Endothelial cell of umbilical vein (primary cell): ENCODE data around the gene OSBP2. TPM values are rescaled to one million over a fixed set of nuclear protein-coding genes. Genes with fewer than 3 reads are reported as not detected.

Experiments used
- BruUV-seq: library from RNA; stranded (reverse); fragments of 400-500 nt; replicated peaks from 2 replicates; lab custom pipeline; 2021; lab: Mats Ljungman, UMichigan
- CTCF ChIA-PET: fragments of 300-600, 350-600 bp; sonication (Branson Sonifier 250); formaldehyde crosslinking; loops from one replicate; lab custom pipeline; 2021; ENCODE audit warnings: antibody characterized with exemption, inconsistent platforms; lab: Charles Lee
- POLR2A ChIA-PET: fragments of 300-600, 350-600 bp; sonication (Branson Sonifier 250); formaldehyde crosslinking; loops from one replicate; lab custom pipeline; 2021; ENCODE audit warnings: antibody characterized with exemption, inconsistent platforms; lab: Charles Lee
- DNase-seq: peaks from one replicate; pipeline ENCODE4 v3.0.0-alpha.2; 2011; ENCODE audit warnings: low read depth, low spot score
- FAIRE-seq: peaks from 2 replicates; lab custom pipeline; 2011; peaks lifted over from hg19 to GRCh38; lab: Jason Lieb, UNC
- H2AFZ ChIP-seq: 2 replicates; pipeline ENCODE4 v1.6.0; 2012; ENCODE audit warnings: low read depth, low read length, control low read depth, inconsistent platforms
- H3K27ac ChIP-seq: 2 replicates; pipeline ENCODE4 v1.5.1; 2011; ENCODE audit warnings: low read depth, mild to moderate bottlenecking, control low read depth, low read length, moderate library complexity; ENCODE audit not compliant: insufficient read depth
- H3K27me3 ChIP-seq, 2 experiments: 2 replicates each; pipeline versions ENCODE4 v1.6.0 to v1.6.1; 2011; ENCODE audit warnings: low read length in 2 of 2, mixed read lengths in 1 of 2; ENCODE audit not compliant: control insufficient read depth in 2 of 2, insufficient read depth in 2 of 2
- H3K36me3 ChIP-seq, 2 experiments: 2 replicates in 1 of 2; 3 replicates in 1 of 2; pipeline ENCODE4 v1.5.1; 2011; ENCODE audit warnings: low read length in 2 of 2, mild to moderate bottlenecking in 1 of 2, moderate library complexity in 1 of 2; ENCODE audit not compliant: control insufficient read depth in 2 of 2, insufficient read depth in 2 of 2; ENCODE audit errors: extremely low read depth in 1 of 2
- H3K4me1 ChIP-seq: 3 replicates; pipeline ENCODE4 v1.5.1; 2011; ENCODE audit warnings: mild to moderate bottlenecking, low read length; ENCODE audit not compliant: control insufficient read depth, insufficient read depth; ENCODE audit errors: extremely low read depth
- H3K4me2 ChIP-seq: 2 replicates; pipeline ENCODE4 v1.6.1; 2011; ENCODE audit warnings: low read length, control low read depth, mixed read lengths; ENCODE audit not compliant: insufficient read depth
- H3K4me3 ChIP-seq, 3 experiments: fragments of 200-600 bp in 1 of 3; sonication (generic), shearing (Covaris generic) in 1 of 3; replicated peaks in 1 of 3; 2 replicates each; pipeline ENCODE4 v1.5.1; 2011 to 2016; ENCODE audit warnings: control low read depth in 3 of 3, low read length in 3 of 3, mild to moderate bottlenecking in 2 of 3, inconsistent platforms in 1 of 3, low read depth in 1 of 3, moderate library complexity in 1 of 3; ENCODE audit not compliant: insufficient read depth in 1 of 3
- H3K79me2 ChIP-seq: 2 replicates; pipeline ENCODE4 v1.6.0; 2012; ENCODE audit warnings: low read length, inconsistent platforms; ENCODE audit not compliant: control insufficient read depth, insufficient read depth
- H3K9ac ChIP-seq: replicated peaks from 2 replicates; pipeline ENCODE3; 2011; ENCODE audit warnings: low read length, control low read depth; ENCODE audit not compliant: insufficient read depth; ENCODE audit errors: extremely low read depth
- H3K9me1 ChIP-seq: replicated peaks from 3 replicates; pipeline ENCODE4 v1.6.0; 2011; ENCODE audit warnings: mild to moderate bottlenecking, low read length; ENCODE audit not compliant: control insufficient read depth, insufficient read depth; ENCODE audit errors: extremely low read depth
- H3K9me3 ChIP-seq: replicated peaks from 2 replicates; pipeline ENCODE4 v1.5.1; 2012; ENCODE audit warnings: low read length, inconsistent platforms; ENCODE audit not compliant: control insufficient read depth, insufficient read depth
- H4K20me1 ChIP-seq: replicated peaks from 2 replicates; pipeline ENCODE3; 2011; ENCODE audit warnings: mild to moderate bottlenecking, low read length; ENCODE audit not compliant: control insufficient read depth, insufficient read depth; ENCODE audit errors: extremely low read depth
- EZH2 ChIP-seq: IDR thresholded peaks from 2 replicates; pipeline ENCODE4 v1.6.1; 2012; ENCODE audit warnings: borderline replicate concordance, low read depth, mild to moderate bottlenecking, moderate library complexity, low read length, inconsistent platforms; ENCODE audit not compliant: severe bottlenecking
- FOS ChIP-seq: IDR thresholded peaks from 2 replicates; pipeline ENCODE4 v1.6.1; 2011; ENCODE audit warnings: mild to moderate bottlenecking, low read length, moderate library complexity, borderline replicate concordance; ENCODE audit not compliant: insufficient read depth
- GATA2 ChIP-seq: IDR thresholded peaks from 2 replicates; pipeline ENCODE4 v1.7.0; 2011; ENCODE audit warnings: low read depth, mild to moderate bottlenecking, moderate library complexity, mixed read lengths, low read length; ENCODE audit not compliant: insufficient read length, insufficient read depth
- MYC ChIP-seq: IDR thresholded peaks from one replicate; pipeline ENCODE4 v1.6.1; 2011; ENCODE audit warnings: mild to moderate bottlenecking, low read depth, low read length
- POLR2A ChIP-seq: IDR thresholded peaks from 2 replicates; pipeline ENCODE4 v1.6.1; 2012; ENCODE audit warnings: low read depth, mild to moderate bottlenecking, control low read depth, low read length
- POLR2AphosphoS5 ChIP-seq: IDR thresholded peaks from 2 replicates; pipeline ENCODE4 v1.6.1; 2012; ENCODE audit warnings: low read depth, mild to moderate bottlenecking, control low read depth, low read length, moderate library complexity; ENCODE audit not compliant: insufficient read depth
- dilution Hi-C: fragments of 300-500 bp; cut with MboI; formaldehyde crosslinking; loops from one replicate; pipeline ENCODE4 v1.15.0; 2019; ENCODE audit warnings: low sequenced_read_pairs; ENCODE audit not compliant: extremely low pct_ligation_motif_present
- intact Hi-C: fragments of 100-400 bp; cut with micrococcal nuclease; formaldehyde crosslinking; loops from one replicate; pipeline ENCODE4 v1.10.0; 2022
- polyA plus RNA-seq, 4 experiments: library from polyadenylated mRNA; depleted of rRNA in 3 of 4; stranded (reverse) in 3 of 4; unstranded in 1 of 4; fragments of >200 nt; gene quantifications; 2 replicates each; pipeline versions ENCODE4 v1.2.1 to v1.2.3, GENCODE V29; 2011 to 2012; ENCODE audit warnings: missing spikeins in 1 of 4
- total RNA-seq: library from RNA; stranded (reverse); gene quantifications from 2 replicates; pipeline ENCODE4 v1.2.3, GENCODE V29; 2021
- TF ChIP-seq, protein P1 (sequence below), 2 donors: IDR thresholded peaks; 1 replicate in 1 of 2; 2 replicates in 1 of 2; pipeline ENCODE4 v1.5.1; 2011; ENCODE audit warnings: low read length in 2 of 2, mild to moderate bottlenecking in 2 of 2, moderate library complexity in 2 of 2, control low read depth in 1 of 2, inconsistent platforms in 1 of 2, low read depth in 1 of 2; ENCODE audit not compliant: insufficient read depth in 1 of 2; ENCODE audit errors: extremely low read depth in 1 of 2
- TF ChIP-seq, protein P2 (sequence below): IDR thresholded peaks from 2 replicates; pipeline ENCODE4 v1.6.1; 2011; ENCODE audit not compliant: insufficient read depth, insufficient read length

Gene OSBP2
- total and polyA plus RNA-seq, 2 donors (not counting 3 experiments of a cell fraction or from before 2014, with no cell fraction given) = 4.1 to 7.5 TPM

DNA sequence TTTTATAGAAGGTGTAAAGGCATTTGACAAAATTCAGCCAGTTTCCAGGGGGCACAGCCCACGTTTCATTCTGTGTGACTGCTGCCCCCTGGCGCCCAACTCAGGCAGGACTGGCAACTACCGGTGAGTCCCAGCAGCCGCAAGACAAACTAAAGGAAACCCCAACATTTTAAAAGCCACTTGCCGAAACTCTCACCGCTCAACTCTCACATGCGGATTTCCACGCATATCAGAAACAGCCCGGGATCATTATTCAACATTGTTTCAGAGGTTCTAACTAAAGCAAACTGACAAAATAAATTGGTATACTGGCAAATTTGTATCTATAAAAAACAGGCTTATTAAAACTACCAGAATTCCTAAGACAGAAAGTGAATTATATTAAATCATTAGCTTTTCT is 225.7 kb downstream of the OSBP2 start:
- dilution Hi-C loops = no loop called here
- DNase-seq (peak; percentile 62), FAIRE-seq (peak; percentile 82)
- POLR2A ChIA-PET = no interaction called here
- Histone ChIP-seq H3K9me3 (no peaks in the 10 kb centered on the region), H3K4me1 (peaks cover 13% of the 10 kb centered on the region), H3K9ac (peak overlapping the region; percentile 15), H3K36me3 (peaks cover 0 to 4% of the 10 kb centered on the region in 2 experiments), H2AFZ (no peak overlapping the region), H3K4me2 (peak overlapping the region; percentile 41), H3K27ac (no peak overlapping the region), H3K4me3 (no peak overlapping the region), H4K20me1 (no peaks in the 10 kb centered on the region), H3K9me1 (no peaks in the 10 kb centered on the region), H3K27me3 (no peaks in the 10 kb centered on the region), H3K79me2 (no peaks in the 10 kb centered on the region)
- no TSS peak for BruUV-seq
- TF ChIP-seq, protein P1, sequence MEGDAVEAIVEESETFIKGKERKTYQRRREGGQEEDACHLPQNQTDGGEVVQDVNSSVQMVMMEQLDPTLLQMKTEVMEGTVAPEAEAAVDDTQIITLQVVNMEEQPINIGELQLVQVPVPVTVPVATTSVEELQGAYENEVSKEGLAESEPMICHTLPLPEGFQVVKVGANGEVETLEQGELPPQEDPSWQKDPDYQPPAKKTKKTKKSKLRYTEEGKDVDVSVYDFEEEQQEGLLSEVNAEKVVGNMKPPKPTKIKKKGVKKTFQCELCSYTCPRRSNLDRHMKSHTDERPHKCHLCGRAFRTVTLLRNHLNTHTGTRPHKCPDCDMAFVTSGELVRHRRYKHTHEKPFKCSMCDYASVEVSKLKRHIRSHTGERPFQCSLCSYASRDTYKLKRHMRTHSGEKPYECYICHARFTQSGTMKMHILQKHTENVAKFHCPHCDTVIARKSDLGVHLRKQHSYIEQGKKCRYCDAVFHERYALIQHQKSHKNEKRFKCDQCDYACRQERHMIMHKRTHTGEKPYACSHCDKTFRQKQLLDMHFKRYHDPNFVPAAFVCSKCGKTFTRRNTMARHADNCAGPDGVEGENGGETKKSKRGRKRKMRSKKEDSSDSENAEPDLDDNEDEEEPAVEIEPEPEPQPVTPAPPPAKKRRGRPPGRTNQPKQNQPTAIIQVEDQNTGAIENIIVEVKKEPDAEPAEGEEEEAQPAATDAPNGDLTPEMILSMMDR (IDR thresholded peaks at IDR 0.05; ENCODE audit: extremely low read depth in 1 of 2, insufficient read depth in 1 of 2, low read depth in 1 of 2, low read length in 2 of 2) = peak; percentile 87 to 88
- TF ChIP-seq MYC (no peak), EZH2 (no peak)
- intact Hi-C loops = loop anchor here (1.0 to 5.0 kb wide), 5 partner anchors 54 to 328 kb away; partner anchors contain the start of genes PES1 and SLC35E4
- CTCF ChIA-PET = interaction anchor here (0.9 to 7.6 kb wide), 16 partner anchors 11 to 296 kb away, joined by 3 to 231 read pairs (median 6); no protein-coding TSS in a partner anchor

DNA sequence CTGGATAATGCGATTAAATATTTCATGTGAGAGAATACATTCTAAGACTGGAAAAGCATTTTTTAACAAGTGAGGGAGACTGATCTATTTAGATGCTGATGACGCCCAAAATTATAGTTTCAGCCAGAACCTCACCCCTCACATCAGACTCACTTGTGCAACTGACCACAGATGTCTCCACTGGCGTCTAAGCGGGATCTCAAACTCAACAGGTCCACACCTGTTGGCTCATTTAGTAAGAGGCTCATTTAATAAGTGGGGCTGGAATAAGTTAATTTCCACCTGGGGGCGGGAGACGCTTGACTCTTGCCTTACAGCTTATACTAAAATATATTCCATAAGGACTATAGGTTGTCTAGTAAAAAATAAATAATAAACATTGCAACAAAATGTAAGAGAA is 226.4 kb downstream of the OSBP2 start:
- ChIA-PET CTCF (interaction anchor here (1.4 to 7.6 kb wide), 8 partner anchors 12 to 286 kb away, joined by 3 to 231 read pairs (median 8); no protein-coding TSS in a partner anchor), POLR2A (interaction anchor here (0.7 to 0.9 kb wide), 2 partner anchors 20 to 352 kb away, joined by 3 to 9 read pairs; no protein-coding TSS in a partner anchor)
- H3K36me3 ChIP-seq = peaks cover 0 to 9% of the 10 kb centered on the region in 2 experiments
- H4K20me1 ChIP-seq = no peaks in the 10 kb centered on the region
- DNase-seq (no peak), FAIRE-seq (peak; percentile 24)
- H3K27me3 ChIP-seq = no peaks in the 10 kb centered on the region
- intact Hi-C loops (loop anchor here (2.0 to 5.0 kb wide), 3 partner anchors 54 to 329 kb away; partner anchors contain the start of gene PES1), dilution Hi-C loops (no loop called here)
- no peak overlapping the region for H3K9ac ChIP-seq
- H3K4me3 ChIP-seq = peak overlapping the region in 1 of 3 experiments; percentile 23
- no peaks in the 10 kb centered on the region for H3K9me3 ChIP-seq
- H3K4me2 ChIP-seq = peak overlapping the region; percentile 66
- no peaks in the 10 kb centered on the region for H3K9me1 ChIP-seq
- peaks cover 13% of the 10 kb centered on the region for H3K4me1 ChIP-seq
- TF ChIP-seq MYC = no peak
- no peak for TF ChIP-seq POLR2A
- TF ChIP-seq, protein P1 (IDR thresholded peaks at IDR 0.05; ENCODE audit: extremely low read depth in 1 of 2, insufficient read depth in 1 of 2, low read depth in 1 of 2, low read length in 2 of 2) = no peak
- no peak for TF ChIP-seq GATA2
- TF ChIP-seq POLR2AphosphoS5 = no peak
- TF ChIP-seq EZH2 = no peak
- TF ChIP-seq, protein P2, sequence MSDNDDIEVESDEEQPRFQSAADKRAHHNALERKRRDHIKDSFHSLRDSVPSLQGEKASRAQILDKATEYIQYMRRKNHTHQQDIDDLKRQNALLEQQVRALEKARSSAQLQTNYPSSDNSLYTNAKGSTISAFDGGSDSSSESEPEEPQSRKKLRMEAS = no peak
- no peak for TF ChIP-seq FOS
- H2AFZ ChIP-seq = no peak overlapping the region
- BruUV-seq = no TSS peak
- no peak overlapping the region for H3K27ac ChIP-seq
- no peaks in the 10 kb centered on the region for H3K79me2 ChIP-seq
